K562 (cell line): ENCODE data around the gene NUDT22. TPM values are rescaled to one million over a fixed set of nuclear protein-coding genes. Genes with fewer than 3 reads are reported as not detected.

Experiments
- CBX5 ChIP-seq: IDR thresholded peaks from 2 replicates; pipeline ENCODE4 v1.6.1; 2014; ENCODE audit warnings: low read depth, borderline replicate concordance
- CEBPB ChIP-seq: fragments of 450-650 bp; IDR thresholded peaks from 2 replicates; pipeline ENCODE4 v1.6.1; 2016; ENCODE audit warnings: missing genetic modification characterization, missing compliant biosample characterization
- CGGBP1 ChIP-seq: fragments of 250-450 bp; sonication (Bioruptor Pico); IDR thresholded peaks from 2 replicates; pipeline ENCODE4 v1.9.0; 2021; ENCODE audit warnings: mild to moderate bottlenecking
- CTCFL ChIP-seq: IDR thresholded peaks from 2 replicates; pipeline ENCODE4 v1.6.1; 2011; ENCODE audit warnings: borderline replicate concordance, low read depth, mild to moderate bottlenecking, moderate library complexity, low read length; ENCODE audit not compliant: insufficient read depth, poor library complexity, severe bottlenecking
- ERF ChIP-seq: fragments of 450-650 bp; formaldehyde crosslinking; IDR thresholded peaks from 2 replicates; pipeline ENCODE4 v1.4.0; 2020; ENCODE audit warnings: mild to moderate bottlenecking, mixed read lengths
- ESRRA ChIP-seq: fragments of 450-650 bp; IDR thresholded peaks from 2 replicates; pipeline ENCODE4 v1.6.1; 2014; ENCODE audit warnings: low read depth, mild to moderate bottlenecking, moderate library complexity, borderline replicate concordance
- KAT2B ChIP-seq: IDR thresholded peaks from one replicate; pipeline ENCODE4 v1.6.1; 2012; ENCODE audit warnings: low read depth, mild to moderate bottlenecking, control low read depth, inconsistent platforms, low read length, moderate library complexity
- KDM4B ChIP-seq, 2 experiments: fragments of 450-650 bp in 1 of 2; sonication (generic) in 1 of 2; IDR thresholded peaks; 2 replicates each; pipeline ENCODE4 v1.6.1; 2016 to 2017; ENCODE audit warnings: borderline replicate concordance in 2 of 2, antibody characterized with exemption in 1 of 2, low read depth in 1 of 2, mild to moderate bottlenecking in 1 of 2
- KLF1 ChIP-seq: fragments of 450-650 bp; IDR thresholded peaks from 2 replicates; pipeline ENCODE4 v1.6.1; 2016; ENCODE audit warnings: missing genetic modification characterization, missing compliant biosample characterization
- KLF10 ChIP-seq: fragments of 250-450 bp; sonication (Bioruptor Pico); IDR thresholded peaks from 2 replicates; pipeline ENCODE4 v1.6.1; 2021; ENCODE audit warnings: matching md5 sums
- NELFE ChIP-seq: IDR thresholded peaks from 2 replicates; pipeline ENCODE4 v1.6.1; 2011; ENCODE audit warnings: mild to moderate bottlenecking; ENCODE audit not compliant: insufficient read depth, insufficient read length
- NFYB ChIP-seq: IDR thresholded peaks from 2 replicates; pipeline ENCODE4 v1.6.1; 2011; ENCODE audit warnings: mild to moderate bottlenecking, moderate library complexity; ENCODE audit not compliant: insufficient read length; ENCODE audit errors: extremely low read depth
- POLR2AphosphoS5 ChIP-seq: IDR thresholded peaks from 2 replicates; pipeline ENCODE4 v1.6.1; 2011; ENCODE audit warnings: mild to moderate bottlenecking, low read depth, low read length, moderate library complexity; ENCODE audit not compliant: control insufficient read depth, insufficient read depth
- SAP30 ChIP-seq: fragments of 200-600 bp; sonication (generic); IDR thresholded peaks from 2 replicates; pipeline ENCODE4 v1.6.1; 2012; ENCODE audit warnings: borderline replicate concordance, low read depth, mild to moderate bottlenecking, moderate library complexity, low read length, control low read depth, inconsistent platforms; ENCODE audit not compliant: insufficient read depth, poor library complexity, severe bottlenecking
- SMARCB1 ChIP-seq: IDR thresholded peaks from 2 replicates; pipeline ENCODE4 v1.6.1; 2011; ENCODE audit warnings: improper control_type of control experiment, low read depth; ENCODE audit not compliant: insufficient read length
- ZBTB12 ChIP-seq: fragments of 250-450 bp; sonication (Bioruptor Pico); IDR thresholded peaks from 2 replicates; pipeline ENCODE4 v1.4.0; 2020
- ZFP91 ChIP-seq: sonication (generic); formaldehyde crosslinking; IDR thresholded peaks from 2 replicates; pipeline ENCODE4 v1.8.0; 2022; ENCODE audit warnings: mild to moderate bottlenecking, missing genetic modification reagents
- ZNF143 ChIP-seq: sonication (generic); formaldehyde crosslinking; IDR thresholded peaks from 2 replicates; pipeline ENCODE4 v1.9.0; 2022; ENCODE audit warnings: mild to moderate bottlenecking, missing genetic modification reagents
- ZNF551 ChIP-seq: fragments of 250-450 bp; sonication (Bioruptor Pico); IDR thresholded peaks from 2 replicates; pipeline ENCODE4 v1.5.0; 2021; ENCODE audit warnings: mild to moderate bottlenecking, moderate library complexity
- ZNF76 ChIP-seq: fragments of 250-450 bp; sonication (Bioruptor Pico); IDR thresholded peaks from 2 replicates; pipeline ENCODE4 v1.4.0; 2020; ENCODE audit warnings: mild to moderate bottlenecking, moderate library complexity, borderline replicate concordance
- ZNF830 ChIP-seq: fragments of 250-450 bp; sonication (Bioruptor Pico); IDR thresholded peaks from 2 replicates; pipeline ENCODE4 v1.5.0; 2021; ENCODE audit warnings: mild to moderate bottlenecking
- ZSCAN32 ChIP-seq: fragments of 450-650 bp; formaldehyde crosslinking; IDR thresholded peaks from 2 replicates; pipeline ENCODE4 v1.4.0; 2020; ENCODE audit warnings: mild to moderate bottlenecking, moderate library complexity
- polyA plus RNA-seq, 8 experiments: library from polyadenylated mRNA; depleted of rRNA in 4 of 8; stranded (reverse) in 5 of 8; unstranded in 3 of 8; fragments of >200 nt; fragmentation: Nextera tagmentation in 2 of 8; fragmentation: Illumina TruSeq in 1 of 8; extraction: Ambion mirVana in 2 of 8; extraction: Trizol in 1 of 8; gene quantifications; 2 replicates each; pipeline versions ENCODE4 v1.2.1 to v1.2.3, GENCODE V29; 2011 to 2014; ENCODE audit warnings: inconsistent platforms in 1 of 8, missing spikeins in 1 of 8
- total RNA-seq, 7 experiments: library from RNA; depleted of rRNA in 6 of 7; stranded (reverse); fragments of >200 nt in 6 of 7; fragmentation: Illumina TruSeq in 2 of 7; extraction: Trizol in 2 of 7; gene quantifications; 2 replicates each; pipeline versions ENCODE4 v1.2.1 to v1.2.3, GENCODE V29; 2011 to 2021; ENCODE audit warnings: low replicate concordance in 1 of 7

NUDT22 gene
- total and polyA plus RNA-seq, 9 of the 15 experiments (the other 6 are each of a cell fraction or from before 2014, with no cell fraction given), result 6.3 to 92.6 (median 37.4) TPM

GRCh38 chr11:64241491-64242374 lies 15.7 kb downstream of the NUDT22 start (continued):
- 0 out of 2 replicates have a peak, but pooled peaks have one; percentile 1 for TF ChIP-seq CGGBP1 (CRISPR knock-in tag)
- TF ChIP-seq ERF (CRISPR knock-in tag), result peak; percentile 81; the same call in 1 of the 2 replicates
- TF ChIP-seq SAP30, result no peak
- TF ChIP-seq ZSCAN32, result no peak
- TF ChIP-seq ZNF551 (CRISPR knock-in tag), result no peak
- no peak for TF ChIP-seq NELFE
- TF ChIP-seq ZNF76 (CRISPR knock-in tag), result no peak
- no peak for TF ChIP-seq KDM4B (IDR thresholded peaks at IDR 0.05; ENCODE audit: borderline replicate concordance in 2 of 2, low read depth in 1 of 2)
- TF ChIP-seq ZNF143, result 0 out of 2 replicates have a peak, but pooled peaks have one; percentile 40
- peak; percentile 69 for TF ChIP-seq POLR2AphosphoS5
- no peak for TF ChIP-seq KLF10 (CRISPR knock-in tag)
- TF ChIP-seq KLF1 (tag), result peak; percentile 38; the same call in 1 of the 2 replicates
- no peak for TF ChIP-seq ZNF830 (CRISPR knock-in tag)
- TF ChIP-seq CEBPB, result no peak
- no peak; the same call in 1 of the 2 replicates for TF ChIP-seq ESRRA
- TF ChIP-seq SMARCB1, result peak; percentile 34
- no peak for TF ChIP-seq NFYB
- no peak for TF ChIP-seq ZFP91
- no peak for TF ChIP-seq CTCFL
- TF ChIP-seq KAT2B, result no peak
- no peak for TF ChIP-seq CBX5
- no peak for TF ChIP-seq ZBTB12 (CRISPR knock-in tag)
